MM.1S (cell line): ENCODE measurements around the gene DRD3.
A peak's percentile ranks its signal among the peaks of the same experiment; 100 is the strongest.

Experiments used
- DNase-seq: peaks from one replicate; pipeline ENCODE4 v3.0.0-alpha.2; 2015
- H2AFZ ChIP-seq: fragments of 300-600 bp; sonication (generic); 2 replicates; pipeline ENCODE4 v1.6.0; 2016; ENCODE audit warnings: antibody characterized with exemption, low read length
- H3F3A ChIP-seq: fragments of 300-600 bp; sonication (generic); 2 replicates; pipeline ENCODE4 v1.6.1; 2016; ENCODE audit warnings: mild to moderate bottlenecking, antibody characterized with exemption, low read length, moderate library complexity, mixed read lengths; ENCODE audit not compliant: insufficient read depth
- H3K27ac ChIP-seq: fragments of 300-600 bp; sonication (generic); 2 replicates; pipeline ENCODE4 v1.5.1; 2016; ENCODE audit warnings: mild to moderate bottlenecking, low read length
- H3K27me3 ChIP-seq: fragments of 300-600 bp; sonication (generic); replicated peaks from 2 replicates; pipeline ENCODE4 v1.6.0; 2016; ENCODE audit warnings: low read length; ENCODE audit not compliant: insufficient read depth
- H3K36me3 ChIP-seq: fragments of 300-600 bp; sonication (generic); replicated peaks from 2 replicates; pipeline ENCODE4 v1.6.1; 2016; ENCODE audit warnings: mild to moderate bottlenecking, low read length, mixed read lengths; ENCODE audit not compliant: insufficient read depth
- H3K4me1 ChIP-seq: fragments of 300-600 bp; sonication (generic); 2 replicates; pipeline ENCODE4 v1.6.1; 2016; ENCODE audit warnings: low read length, mixed read lengths
- H3K4me2 ChIP-seq: fragments of 300-600 bp; sonication (generic); 2 replicates; pipeline ENCODE4 v1.6.0; 2016; ENCODE audit warnings: low read depth, low read length
- H3K4me3 ChIP-seq: fragments of 300-600 bp; sonication (generic); 2 replicates; pipeline ENCODE4 v1.5.1; 2016; ENCODE audit warnings: low read length, mixed read lengths
- H3K79me2 ChIP-seq: fragments of 300-600 bp; sonication (generic); 2 replicates; pipeline ENCODE4 v1.6.1; 2016; ENCODE audit warnings: mixed run types, low read length, mixed read lengths
- H3K9ac ChIP-seq: fragments of 300-600 bp; sonication (generic); 2 replicates; pipeline ENCODE4 v1.6.1; 2016; ENCODE audit warnings: low read length, mixed read lengths
- H3K9me2 ChIP-seq: fragments of 300-600 bp; sonication (generic); replicated peaks from 2 replicates; pipeline ENCODE4 v1.6.1; 2016; ENCODE audit warnings: mild to moderate bottlenecking, low read length, mixed read lengths; ENCODE audit not compliant: insufficient read depth
- H3K9me3 ChIP-seq: fragments of 300-600 bp; sonication (generic); replicated peaks from 2 replicates; pipeline ENCODE4 v1.6.1; 2016; ENCODE audit warnings: mild to moderate bottlenecking, low read length, mixed read lengths; ENCODE audit not compliant: insufficient read depth
- H4K20me1 ChIP-seq: fragments of 300-600 bp; sonication (generic); 2 replicates; pipeline ENCODE4 v1.6.1; 2016; ENCODE audit warnings: mild to moderate bottlenecking, low read length, moderate library complexity, mixed read lengths; ENCODE audit not compliant: insufficient read depth
- EZH2 ChIP-seq: fragments of 300-600 bp; sonication (generic); optimal IDR thresholded peaks from 2 replicates; pipeline ENCODE3; 2017; ENCODE audit warnings: low read depth, mild to moderate bottlenecking, antibody characterized with exemption, low read length, mixed read lengths
- EZH2phosphoT487 ChIP-seq: fragments of 300-600 bp; sonication (generic); IDR thresholded peaks from 2 replicates; pipeline ENCODE4 v1.6.1; 2018; ENCODE audit warnings: antibody characterized with exemption, low read length
- TF ChIP-seq, protein P1 (sequence below): fragments of 300-600 bp; sonication (generic); IDR thresholded peaks from 2 replicates; pipeline ENCODE4 v1.5.1; 2016; ENCODE audit warnings: antibody characterized with exemption, low read length, mixed read lengths

DRD3 gene

DNA sequence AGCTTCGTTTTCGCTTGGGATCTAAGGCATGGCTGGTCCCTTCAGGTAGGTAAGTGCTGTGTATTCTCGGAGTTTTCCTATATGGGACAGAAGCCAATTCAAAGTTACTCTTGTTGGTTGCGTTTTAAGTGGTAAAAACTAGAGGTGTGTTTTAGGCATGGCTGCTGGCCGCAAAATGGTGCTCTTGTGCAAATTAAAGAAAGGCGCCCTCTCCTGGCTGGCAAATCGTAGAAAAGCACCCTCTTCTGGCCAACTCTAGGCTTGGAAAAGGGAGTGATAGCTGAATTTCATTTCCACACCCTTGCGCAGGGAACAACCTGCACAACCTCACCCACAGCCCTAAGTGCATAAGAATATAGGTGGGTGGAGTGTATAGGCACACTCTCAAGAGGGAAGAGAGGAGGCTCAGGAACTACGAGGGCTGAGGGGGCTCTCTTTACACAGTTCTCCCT lies 23.5 kb downstream of the DRD3 start:
- no peak overlapping the region for H3K4me3 ChIP-seq
- H4K20me1 ChIP-seq = no peaks in the 10 kb centered on the region
- no peaks in the 10 kb centered on the region for H3K9me3 ChIP-seq
- H3K27ac ChIP-seq = no peak overlapping the region
- DNase-seq = no peak
- H3K27me3 ChIP-seq = no peaks in the 10 kb centered on the region
- no peak for TF ChIP-seq EZH2
- no peak for TF ChIP-seq EZH2phosphoT487
- TF ChIP-seq, protein P1, sequence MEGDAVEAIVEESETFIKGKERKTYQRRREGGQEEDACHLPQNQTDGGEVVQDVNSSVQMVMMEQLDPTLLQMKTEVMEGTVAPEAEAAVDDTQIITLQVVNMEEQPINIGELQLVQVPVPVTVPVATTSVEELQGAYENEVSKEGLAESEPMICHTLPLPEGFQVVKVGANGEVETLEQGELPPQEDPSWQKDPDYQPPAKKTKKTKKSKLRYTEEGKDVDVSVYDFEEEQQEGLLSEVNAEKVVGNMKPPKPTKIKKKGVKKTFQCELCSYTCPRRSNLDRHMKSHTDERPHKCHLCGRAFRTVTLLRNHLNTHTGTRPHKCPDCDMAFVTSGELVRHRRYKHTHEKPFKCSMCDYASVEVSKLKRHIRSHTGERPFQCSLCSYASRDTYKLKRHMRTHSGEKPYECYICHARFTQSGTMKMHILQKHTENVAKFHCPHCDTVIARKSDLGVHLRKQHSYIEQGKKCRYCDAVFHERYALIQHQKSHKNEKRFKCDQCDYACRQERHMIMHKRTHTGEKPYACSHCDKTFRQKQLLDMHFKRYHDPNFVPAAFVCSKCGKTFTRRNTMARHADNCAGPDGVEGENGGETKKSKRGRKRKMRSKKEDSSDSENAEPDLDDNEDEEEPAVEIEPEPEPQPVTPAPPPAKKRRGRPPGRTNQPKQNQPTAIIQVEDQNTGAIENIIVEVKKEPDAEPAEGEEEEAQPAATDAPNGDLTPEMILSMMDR = peak; percentile 63
- no peak overlapping the region for H3K9ac ChIP-seq
- no peak overlapping the region for H2AFZ ChIP-seq
- H3K9me2 ChIP-seq = no peaks in the 10 kb centered on the region
- no peaks in the 10 kb centered on the region for H3K79me2 ChIP-seq
- H3F3A ChIP-seq = no peaks in the 10 kb centered on the region
- H3K4me2 ChIP-seq = no peak overlapping the region
- no peaks in the 10 kb centered on the region for H3K36me3 ChIP-seq
- no peaks in the 10 kb centered on the region for H3K4me1 ChIP-seq

DNA sequence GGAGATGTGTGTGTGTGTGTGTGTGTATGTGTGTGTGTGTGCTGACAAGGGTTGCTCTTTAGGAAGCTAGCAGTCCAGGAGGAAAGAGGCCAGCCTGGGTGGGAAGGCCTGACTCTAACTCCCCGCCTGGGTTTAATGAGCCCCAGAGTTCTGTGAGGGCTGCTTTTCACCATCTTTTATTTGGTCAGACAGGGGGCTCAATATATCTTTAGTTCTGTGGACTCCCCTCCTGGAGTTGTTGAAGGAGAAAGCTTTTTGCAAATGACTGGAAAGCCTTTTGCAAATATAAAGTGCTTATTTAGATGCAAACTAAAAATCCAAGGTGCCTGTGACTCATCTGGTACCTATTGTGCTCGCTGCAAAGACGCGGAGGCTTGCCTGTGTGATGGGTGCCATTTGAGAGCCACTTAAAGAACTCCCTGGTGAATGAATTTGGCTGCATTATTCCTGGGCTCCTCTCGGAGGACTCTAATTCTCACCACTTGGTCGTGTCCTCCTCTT lies 24.5 kb downstream of the DRD3 start:
- H3K4me1 ChIP-seq = no peaks in the 10 kb centered on the region
- H3K27me3 ChIP-seq = no peaks in the 10 kb centered on the region
- no peak overlapping the region for H3K4me3 ChIP-seq
- H3K9ac ChIP-seq = no peak overlapping the region
- no peaks in the 10 kb centered on the region for H3F3A ChIP-seq
- H3K9me2 ChIP-seq = no peaks in the 10 kb centered on the region
- no peaks in the 10 kb centered on the region for H3K9me3 ChIP-seq
- no peaks in the 10 kb centered on the region for H4K20me1 ChIP-seq
- TF ChIP-seq EZH2 (no peak), EZH2phosphoT487 (no peak)
- TF ChIP-seq, protein P1 = no peak
- no peaks in the 10 kb centered on the region for H3K36me3 ChIP-seq
- DNase-seq = no peak
- no peak overlapping the region for H3K27ac ChIP-seq
- no peak overlapping the region for H2AFZ ChIP-seq
- no peaks in the 10 kb centered on the region for H3K79me2 ChIP-seq
- no peak overlapping the region for H3K4me2 ChIP-seq

DNA sequence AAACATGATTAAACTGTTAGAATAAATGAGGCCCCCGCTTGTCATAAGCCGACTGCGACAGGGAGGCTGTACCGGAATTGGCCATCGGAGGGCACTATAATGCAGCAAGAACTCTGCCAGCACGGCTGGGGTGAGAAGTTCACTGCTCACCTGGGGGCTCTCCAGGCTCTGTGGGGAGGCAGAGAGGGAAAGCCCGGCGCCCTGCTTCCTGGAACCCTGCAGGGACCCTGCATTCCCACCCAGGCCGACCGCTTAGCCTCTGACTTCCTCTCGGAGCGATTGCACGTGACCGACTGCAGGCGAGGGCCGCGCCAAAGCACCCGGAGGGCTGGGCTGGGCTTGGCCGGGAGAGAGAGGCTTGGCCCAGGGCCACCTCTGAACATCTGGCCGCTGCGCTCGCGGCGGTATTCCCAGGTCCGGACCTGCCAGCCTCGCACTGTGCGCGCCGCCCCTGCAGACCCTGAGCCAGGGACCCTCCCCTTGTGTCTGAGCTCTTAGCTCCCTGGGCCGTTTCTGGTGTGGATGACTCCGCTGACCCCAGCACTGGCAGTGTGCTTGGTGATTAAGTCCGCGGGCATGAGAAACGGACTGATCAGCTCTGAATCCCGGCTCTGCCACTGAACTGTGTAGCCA lies 26.2 kb downstream of the DRD3 start:
- peak; percentile 75 for DNase-seq
- Histone ChIP-seq H4K20me1 (no peaks in the 10 kb centered on the region), H3K9ac (no peak overlapping the region), H3K9me3 (no peaks in the 10 kb centered on the region), H3K27me3 (no peaks in the 10 kb centered on the region), H3K4me3 (peak overlapping the region; percentile 60), H3K36me3 (no peaks in the 10 kb centered on the region), H3K27ac (no peak overlapping the region), H3K4me2 (peak overlapping the region; percentile 81), H3K79me2 (no peaks in the 10 kb centered on the region), H3F3A (no peaks in the 10 kb centered on the region), H3K9me2 (no peaks in the 10 kb centered on the region), H2AFZ (peak overlapping the region; percentile 76), H3K4me1 (no peaks in the 10 kb centered on the region)
- TF ChIP-seq EZH2phosphoT487 (no peak), EZH2 (no peak)
- TF ChIP-seq, protein P1 = peak; percentile 93
